Peyer's patch (tissue), 4 donors: ENCODE measurements around the gene NDST3. TPM values are rescaled to one million over a fixed set of nuclear protein-coding genes. Genes with fewer than 3 reads are reported as not detected.

ENCODE experiments used
- DNase-seq, 3 donors: peaks; one replicate each; pipeline ENCODE4 v3.0.0-alpha.2; 2017 to 2019
- H3K27ac ChIP-seq, 4 donors: fragments of 200-600 bp; sonication (generic); one replicate each; pipeline ENCODE4 v1.5.1; 2016 to 2019
- H3K27me3 ChIP-seq, 2 donors: fragments of 200-600 bp; sonication (generic); one replicate each; pipeline ENCODE4 v1.5.1; 2019
- H3K36me3 ChIP-seq, 3 donors: fragments of 200-600 bp; sonication (generic); one replicate each; pipeline ENCODE4 v1.5.1; 2016 to 2019
- H3K4me1 ChIP-seq, 4 donors: fragments of 200-600 bp; sonication (generic); one replicate each; pipeline ENCODE4 v1.5.1; 2016 to 2019
- H3K4me3 ChIP-seq, 4 donors: fragments of 200-600 bp; sonication (generic); 1 replicate in 3 of 4; 2 replicates in 1 of 4; pipeline ENCODE4 v1.5.1; 2016 to 2019; ENCODE audit warnings: mild to moderate bottlenecking in 1 of 4
- H3K9me3 ChIP-seq, 4 donors: fragments of 200-600 bp; sonication (generic); one replicate each; pipeline ENCODE4 v1.5.1; 2016 to 2019; ENCODE audit warnings: mild to moderate bottlenecking in 1 of 4
- CTCF ChIP-seq, 6 experiments: fragments of 450-650 bp in 4 of 6; fragments of 200-600 bp in 2 of 6; sonication (generic) in 1 of 6; IDR thresholded peaks; one replicate each; pipeline ENCODE4 v1.5.1; 2017 to 2019; ENCODE audit warnings: antibody characterized with exemption in 6 of 6, mild to moderate bottlenecking in 3 of 6, moderate library complexity in 1 of 6
- POLR2A ChIP-seq, 2 donors: fragments of 450-650 bp; IDR thresholded peaks; one replicate each; pipeline ENCODE4 v1.5.1; 2017; ENCODE audit warnings: antibody characterized with exemption in 2 of 2, mild to moderate bottlenecking in 2 of 2, moderate library complexity in 2 of 2
- total RNA-seq, 4 donors: library from RNA; depleted of rRNA; stranded (reverse); fragments of >200 nt; gene quantifications; one replicate each; pipeline ENCODE4 v1.1.0, GENCODE V29; 2016

The NDST3 gene
- total RNA-seq, 4 donors from 2014 or later = not detected

GRCh38 chr4:118099106-118099505 lies 64.8 kb downstream of the NDST3 start:
- Histone ChIP-seq H3K4me3 (no peak overlapping the region), H3K27ac (no peak overlapping the region), H3K36me3 (no peaks in the 10 kb centered on the region), H3K4me1 (no peaks in the 10 kb centered on the region), H3K27me3 (no peaks in the 10 kb centered on the region), H3K9me3 (no peaks in the 10 kb centered on the region)
- no peak for DNase-seq
- TF ChIP-seq CTCF (IDR thresholded peaks at IDR 0.05) (no peak), POLR2A (IDR thresholded peaks at IDR 0.05) (no peak)

DNA sequence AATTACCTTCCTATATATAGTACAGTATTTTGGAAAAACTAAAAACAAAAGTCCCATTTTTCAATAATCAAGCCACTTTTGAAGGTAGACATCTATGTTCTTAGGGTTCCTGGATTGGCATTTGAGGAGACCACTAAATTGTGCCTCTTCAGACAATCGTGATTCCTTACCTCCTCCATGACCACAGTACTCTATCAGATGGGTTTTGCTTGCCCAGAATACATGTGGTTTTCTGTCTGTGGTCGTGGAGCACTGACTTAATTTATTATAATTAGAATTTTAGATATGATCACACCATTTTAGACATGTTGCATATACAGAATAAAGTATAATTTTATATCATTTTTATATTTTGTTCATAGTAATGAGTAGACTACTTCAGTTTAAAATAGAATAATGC lies 67.9 kb downstream of the NDST3 start:
- Histone ChIP-seq H3K27ac (no peak overlapping the region), H3K4me3 (no peak overlapping the region), H3K27me3 (no peaks in the 10 kb centered on the region), H3K9me3 (no peaks in the 10 kb centered on the region), H3K36me3 (no peaks in the 10 kb centered on the region), H3K4me1 (no peaks in the 10 kb centered on the region)
- no peak for DNase-seq
- no peak for TF ChIP-seq CTCF (IDR thresholded peaks at IDR 0.05)

- Histone ChIP-seq H3K4me1 (no peaks in the 10 kb centered on the region), H3K27me3 (no peaks in the 10 kb centered on the region), H3K4me3 (no peak overlapping the region), H3K27ac (no peak overlapping the region), H3K36me3 (no peaks in the 10 kb centered on the region), H3K9me3 (no peaks in the 10 kb centered on the region)
- no peak for DNase-seq
- TF ChIP-seq CTCF (IDR thresholded peaks at IDR 0.05) = no peak
- no peak for TF ChIP-seq POLR2A (IDR thresholded peaks at IDR 0.05)
These were observed 78.1 kb downstream of the NDST3 start for GRCh38 chr4:118112117-118113046.

DNA sequence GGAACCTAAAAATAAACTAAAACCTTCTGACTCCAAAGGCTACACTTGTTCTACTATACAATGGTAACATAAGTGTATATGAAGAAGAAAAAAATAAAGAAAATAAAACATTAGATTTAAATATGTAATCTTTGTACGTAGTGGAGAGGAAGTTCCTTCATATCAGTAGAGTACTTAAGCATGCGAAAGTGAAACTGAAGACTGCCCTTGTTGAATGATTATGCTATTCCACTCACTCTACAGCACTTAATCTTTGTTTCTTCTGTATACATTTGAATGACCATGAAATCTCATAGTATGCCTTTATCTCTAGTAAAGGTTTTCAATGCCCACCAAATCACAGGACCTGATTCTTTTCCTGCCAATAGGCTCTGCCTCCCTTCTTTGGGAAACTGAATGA lies 78.9 kb downstream of the NDST3 start:
- Histone ChIP-seq H3K27me3 (no peaks in the 10 kb centered on the region), H3K4me1 (no peaks in the 10 kb centered on the region), H3K9me3 (no peaks in the 10 kb centered on the region), H3K27ac (no peak overlapping the region), H3K4me3 (no peak overlapping the region), H3K36me3 (no peaks in the 10 kb centered on the region)
- TF ChIP-seq POLR2A (IDR thresholded peaks at IDR 0.05) = no peak
- TF ChIP-seq CTCF (IDR thresholded peaks at IDR 0.05) = no peak
- no peak for DNase-seq

DNA sequence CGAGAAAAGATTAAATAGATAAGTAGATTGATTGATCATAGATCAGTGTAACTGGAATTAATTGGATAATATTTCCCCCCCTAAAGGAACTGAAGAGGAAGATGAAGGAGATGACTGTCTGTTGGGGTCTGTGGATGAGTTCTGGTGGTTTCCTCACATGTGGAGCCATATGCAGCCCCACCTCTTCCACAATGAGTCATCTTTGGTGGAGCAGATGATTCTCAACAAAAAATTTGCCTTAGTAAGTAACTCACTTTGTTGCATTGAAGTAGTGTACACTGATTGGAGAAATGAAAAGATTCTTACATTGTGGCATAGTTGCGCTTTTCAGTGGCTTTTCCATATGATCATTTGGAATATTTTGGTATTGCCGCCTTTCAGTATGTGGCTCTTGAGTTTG lies 80.4 kb downstream of the NDST3 start:
- Histone ChIP-seq H3K4me1 (no peaks in the 10 kb centered on the region), H3K9me3 (no peaks in the 10 kb centered on the region), H3K4me3 (no peak overlapping the region), H3K27ac (no peak overlapping the region), H3K36me3 (no peaks in the 10 kb centered on the region), H3K27me3 (no peaks in the 10 kb centered on the region)
- DNase-seq = no peak
- TF ChIP-seq POLR2A (IDR thresholded peaks at IDR 0.05) (no peak), CTCF (IDR thresholded peaks at IDR 0.05) (no peak)
